K562 (cell line): ENCODE measurements around the gene STX3. TPM values are rescaled to one million over a fixed set of nuclear protein-coding genes. Genes with fewer than 3 reads are reported as not detected.

Experiments used
- ATAC-seq: fragments of 200-7000 bp; cut with Tn5 transposase; 3 replicates; pipeline ENCODE4 v1.9.1; 2020; ENCODE audit warnings: moderate library complexity
- BruUV-seq: library from RNA; stranded (reverse); fragments of 400-500 nt; replicated peaks from 2 replicates; lab custom pipeline; 2021; lab: Mats Ljungman, UMichigan
- CTCF ChIA-PET: fragments of 300-600 bp; formaldehyde crosslinking; extraction: SDS; loops from one replicate; lab custom pipeline; 2021; ENCODE audit warnings: low intra/inter-chr PET ratio; lab: Yijun Ruan, JAX
- POLR2A ChIA-PET: fragments of 300-600, 350-650 bp; sonication (Branson Sonifier 250); formaldehyde crosslinking; extraction: SDS; loops from one replicate; lab custom pipeline; 2021; ENCODE audit warnings: antibody characterized with exemption, inconsistent platforms; lab: Yijun Ruan, JAX
- DNase-seq, 4 experiments: peaks; one replicate each; pipeline versions ENCODE4 v3.0.0 to v3.0.0-alpha.2; 2011 to 2018; ENCODE audit warnings: low spot score in 3 of 4, mixed read lengths in 3 of 4; ENCODE audit errors: extremely low read depth in 1 of 4
- FAIRE-seq: peaks from 2 replicates; lab custom pipeline; 2011; peaks lifted over from hg19 to GRCh38; lab: Jason Lieb, UNC
- H2AFZ ChIP-seq: 2 replicates; pipeline ENCODE4 v1.6.0; 2011; ENCODE audit warnings: low read depth, low read length, control low read depth, inconsistent platforms
- H3K27ac ChIP-seq: fragments of 200-600 bp; 3 replicates; pipeline ENCODE4 v1.8.0; 2011; ENCODE audit warnings: low read depth, mild to moderate bottlenecking, control low read depth, inconsistent platforms, low read length, moderate library complexity, mixed read lengths; ENCODE audit errors: extremely low read depth
- H3K27me3 ChIP-seq, 2 experiments: fragments of 300-600 bp in 1 of 2; 2 replicates in 1 of 2; 3 replicates in 1 of 2; pipeline versions ENCODE4 v1.6.0 to v1.8.0; 2011; ENCODE audit warnings: inconsistent platforms in 2 of 2, low read length in 2 of 2, mild to moderate bottlenecking in 1 of 2, mixed read lengths in 1 of 2, moderate library complexity in 1 of 2; ENCODE audit not compliant: control insufficient read depth in 2 of 2, insufficient read depth in 2 of 2
- H3K36me3 ChIP-seq: fragments of 300-600 bp; 3 replicates; pipeline ENCODE4 v1.8.0; 2011; ENCODE audit warnings: mild to moderate bottlenecking, low read length, inconsistent platforms; ENCODE audit not compliant: control insufficient read depth, insufficient read depth
- H3K4me1 ChIP-seq, 2 experiments: fragments of 200-600 bp in 1 of 2; replicated peaks in 1 of 2; 2 replicates in 1 of 2; 3 replicates in 1 of 2; pipeline versions ENCODE4 v1.5.1 to v1.8.0; 2011; ENCODE audit warnings: inconsistent platforms in 2 of 2, low read length in 2 of 2, mild to moderate bottlenecking in 1 of 2, mixed read lengths in 1 of 2, moderate library complexity in 1 of 2; ENCODE audit not compliant: control insufficient read depth in 2 of 2, insufficient read depth in 2 of 2
- H3K4me2 ChIP-seq: 2 replicates; pipeline ENCODE4 v1.6.1; 2011; ENCODE audit warnings: low read length, control low read depth, inconsistent platforms, mixed read lengths; ENCODE audit not compliant: insufficient read depth
- H3K4me3 ChIP-seq: fragments of 200-600 bp; sonication (generic), shearing (Covaris generic); 2 replicates; pipeline ENCODE4 v1.5.1; 2016; ENCODE audit warnings: control low read depth, inconsistent platforms
- H3K79me2 ChIP-seq: fragments of 200-600 bp; 3 replicates; pipeline ENCODE4 v1.8.0; 2011; ENCODE audit warnings: low read length, inconsistent platforms; ENCODE audit not compliant: control insufficient read depth, insufficient read depth
- H3K9ac ChIP-seq, 2 experiments: 2 replicates each; pipeline versions ENCODE4 v1.6.0 to v1.6.1; 2011; ENCODE audit warnings: low read depth in 2 of 2, low read length in 2 of 2, control low read depth in 1 of 2, inconsistent platforms in 1 of 2, mild to moderate bottlenecking in 1 of 2, mixed read lengths in 1 of 2; ENCODE audit not compliant: insufficient read depth in 1 of 2
- H3K9me1 ChIP-seq: one replicate; pipeline ENCODE4 v1.6.0; 2011; ENCODE audit warnings: inconsistent platforms, mild to moderate bottlenecking, low read length, moderate library complexity; ENCODE audit not compliant: control insufficient read depth, insufficient read depth
- H3K9me3 ChIP-seq: replicated peaks from 2 replicates; pipeline ENCODE4 v1.5.1; 2011; ENCODE audit warnings: low read depth, low read length, inconsistent platforms; ENCODE audit not compliant: control insufficient read depth, insufficient read depth
- H4K20me1 ChIP-seq: replicated peaks from 2 replicates; pipeline ENCODE4 v1.6.1; 2011; ENCODE audit warnings: low read length, inconsistent platforms, mixed read lengths; ENCODE audit not compliant: control insufficient read depth, insufficient read depth
- ATF3 ChIP-seq, 2 experiments: fragments of 450-650 bp in 1 of 2; sonication (generic) in 1 of 2; formaldehyde crosslinking in 1 of 2; IDR thresholded peaks in 1 of 2; conservative IDR thresholded peaks in 1 of 2; 2 replicates each; pipeline versions ENCODE4 v1.6.1 to v1.8.1; 2016 to 2023; ENCODE audit warnings: mild to moderate bottlenecking in 2 of 2, moderate library complexity in 2 of 2, inconsistent platforms in 1 of 2, missing genetic modification reagents in 1 of 2
- BRD9 ChIP-seq: fragments of 450-650 bp; IDR thresholded peaks from 2 replicates; pipeline ENCODE4 v1.6.1; 2018; ENCODE audit warnings: low read depth; ENCODE audit not compliant: partially characterized antibody
- HMG20A ChIP-seq: fragments of 450-650 bp; formaldehyde crosslinking; conservative IDR thresholded peaks from 2 replicates; pipeline ENCODE4 v1.4.0; 2020; ENCODE audit warnings: mild to moderate bottlenecking, mixed read lengths
- KDM1A ChIP-seq, 2 experiments: fragments of 450-650 bp; IDR thresholded peaks; 2 replicates each; pipeline ENCODE4 v1.6.1; 2016; ENCODE audit warnings: mild to moderate bottlenecking in 2 of 2
- NELFE ChIP-seq: IDR thresholded peaks from 2 replicates; pipeline ENCODE4 v1.6.1; 2011; ENCODE audit warnings: mild to moderate bottlenecking; ENCODE audit not compliant: insufficient read depth, insufficient read length
- NFE2L1 ChIP-seq: fragments of 450-650 bp; IDR thresholded peaks from 2 replicates; pipeline ENCODE4 v1.6.1; 2016; ENCODE audit warnings: missing genetic modification characterization, low read depth, mild to moderate bottlenecking, missing compliant biosample characterization, moderate library complexity, borderline replicate concordance
- NFXL1 ChIP-seq: fragments of 450-650 bp; formaldehyde crosslinking; IDR thresholded peaks from 2 replicates; pipeline ENCODE4 v1.4.0; 2021; ENCODE audit warnings: mild to moderate bottlenecking
- SREBF2 ChIP-seq: sonication (generic); formaldehyde crosslinking; IDR thresholded peaks from 2 replicates; pipeline ENCODE4 v1.4.0; 2020; ENCODE audit warnings: mild to moderate bottlenecking, missing genetic modification reagents
- SRSF1 ChIP-seq: fragments of 200-400 bp; formaldehyde crosslinking; IDR thresholded peaks from 2 replicates; pipeline ENCODE4 v1.6.1; 2017; ENCODE audit warnings: mild to moderate bottlenecking, low read depth, low read length, moderate library complexity
- TCF7L2 ChIP-seq: fragments of 150-350 bp; IDR thresholded peaks from 2 replicates; pipeline ENCODE4 v1.6.1; 2016; ENCODE audit warnings: low read depth, mild to moderate bottlenecking, low read length, moderate library complexity
- XRCC5 ChIP-seq: fragments of 200-400 bp; formaldehyde crosslinking; IDR thresholded peaks from 2 replicates; pipeline ENCODE4 v1.6.1; 2017; ENCODE audit warnings: low read depth, mild to moderate bottlenecking, low read length
- ZBTB17 ChIP-seq: fragments of 450-650 bp; formaldehyde crosslinking; IDR thresholded peaks from 2 replicates; pipeline ENCODE4 v1.4.0; 2020; ENCODE audit warnings: mild to moderate bottlenecking
- ZNF589 ChIP-seq: fragments of 200-800 bp; sonication (Bioruptor generic); IDR thresholded peaks from 2 replicates; pipeline ENCODE4 v1.6.1; 2016; ENCODE audit warnings: low read depth, missing genetic modification characterization, missing compliant biosample characterization
- WGBS: fragments of 100-300 bp; shearing (Covaris generic); methylation state at CpG from one replicate; pipeline ENCODE4 v1.1.6; 2016; ENCODE audit warnings: low coverage, mixed read lengths; ENCODE audit not compliant: insufficient coverage; ENCODE audit errors: missing lambda C conversion rate; 5-methylcytosine and 5-hydroxymethylcytosine counted together
- in situ Hi-C: fragments of 300-500 bp; cut with MboI; formaldehyde crosslinking; loops from 4 replicates; pipeline ENCODE4 v1.15.0; 2018; ENCODE audit warnings: inconsistent platforms, mixed read lengths
- intact Hi-C: fragments of 100-400 bp; cut with micrococcal nuclease; formaldehyde crosslinking; loops from 2 replicates; pipeline ENCODE4 v1.14.2; 2022
- polyA plus RNA-seq, 8 experiments: library from polyadenylated mRNA; depleted of rRNA in 4 of 8; stranded (reverse) in 5 of 8; unstranded in 3 of 8; fragments of >200 nt; fragmentation: Nextera tagmentation in 2 of 8; fragmentation: Illumina TruSeq in 1 of 8; extraction: Ambion mirVana in 2 of 8; extraction: Trizol in 1 of 8; gene quantifications; 2 replicates each; pipeline versions ENCODE4 v1.2.1 to v1.2.3, GENCODE V29; 2011 to 2014; ENCODE audit warnings: inconsistent platforms in 1 of 8, missing spikeins in 1 of 8
- total RNA-seq, 7 experiments: library from RNA; depleted of rRNA in 6 of 7; stranded (reverse); fragments of >200 nt in 6 of 7; fragmentation: Illumina TruSeq in 2 of 7; extraction: Trizol in 2 of 7; gene quantifications; 2 replicates each; pipeline versions ENCODE4 v1.2.1 to v1.2.3, GENCODE V29; 2011 to 2021; ENCODE audit warnings: low replicate concordance in 1 of 7
- TF ChIP-seq, protein P1 (sequence below), 2 experiments: fragments of 450-650 bp; IDR thresholded peaks; 2 replicates each; pipeline ENCODE4 v1.6.1; 2016

The STX3 gene
- total and polyA plus RNA-seq, 9 of the 15 experiments (the other 6 are each of a cell fraction or from before 2014, with no cell fraction given) = 12.0 to 91.6 (median 48.7) TPM

DNA sequence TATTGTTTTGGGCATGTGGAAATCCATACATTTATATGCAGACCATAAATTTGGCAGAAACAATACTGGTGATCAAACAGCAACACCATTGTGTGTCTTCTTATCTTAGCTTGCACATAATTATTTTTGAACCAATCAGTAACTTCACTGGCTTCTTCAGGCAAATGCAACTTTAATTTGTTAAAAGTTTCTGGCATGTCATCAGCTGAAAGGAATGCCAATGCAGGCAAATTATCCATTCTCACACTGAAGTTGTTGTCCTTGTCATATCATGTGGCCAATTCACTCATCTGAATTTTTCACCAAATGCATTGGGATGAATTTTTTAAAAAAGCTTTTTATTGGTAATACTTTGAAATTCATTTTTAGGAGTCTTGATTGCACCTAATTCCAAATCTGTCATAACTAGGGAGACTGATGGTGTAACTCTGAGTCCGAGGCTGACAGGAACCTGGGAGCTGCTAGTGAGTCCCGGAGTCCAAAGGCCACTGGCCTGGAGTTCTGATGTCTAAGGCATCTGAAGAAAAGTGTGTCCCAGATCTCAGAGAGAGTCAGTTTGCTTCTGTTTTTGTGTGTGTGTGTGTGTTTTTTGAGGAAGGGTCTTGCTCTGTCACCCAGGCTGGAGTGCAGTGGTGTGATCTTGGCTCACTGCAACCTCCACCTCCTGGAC is 24.1 kb upstream of the STX3 start:
- Histone ChIP-seq H4K20me1 (no peaks in the 10 kb centered on the region), H2AFZ (no peak overlapping the region), H3K4me1 (no peaks in the 10 kb centered on the region; a peak in 1 of 5 replicates), H3K27ac (no peak overlapping the region), H3K36me3 (no peaks in the 10 kb centered on the region), H3K4me3 (no peak overlapping the region), H3K9me1 (no peaks in the 10 kb centered on the region), H3K79me2 (no peaks in the 10 kb centered on the region), H3K9ac (no peak overlapping the region), H3K27me3 (no peaks in the 10 kb centered on the region), H3K9me3 (no peaks in the 10 kb centered on the region)
- no TSS peak for BruUV-seq
- FAIRE-seq = no peak
- ATAC-seq = no peak
- POLR2A ChIA-PET = interaction anchor here (0.6 to 1.5 kb wide), 3 partner anchors 24 to 1154 kb away, joined by 3 read pairs; partner anchors contain the start of gene STX3
- no peak for TF ChIP-seq NFXL1 (CRISPR knock-in tag)
- TF ChIP-seq NELFE = no peak
- no peak for TF ChIP-seq BRD9
- no peak for TF ChIP-seq ZNF589
- no peak for TF ChIP-seq XRCC5
- TF ChIP-seq, all 486 proteins: peak for 0
- WGBS = 56% methylated on average over 2 of the region's 2 CpGs
- DNase-seq = no peak
- intact Hi-C loops (no loop called here), in situ Hi-C loops (no loop called here)
- H3K4me2 ChIP-seq = no peak overlapping the region
- CTCF ChIA-PET = no interaction called here

- Histone ChIP-seq H3K9ac (no peak overlapping the region), H3K4me3 (no peak overlapping the region), H3K27ac (no peak overlapping the region), H2AFZ (no peak overlapping the region), H3K9me3 (no peaks in the 10 kb centered on the region), H3K4me2 (no peak overlapping the region), H3K9me1 (no peaks in the 10 kb centered on the region), H3K4me1 (peaks cover 0 to 4% of the 10 kb centered on the region in 2 experiments; a peak in 3 of 5 replicates), H3K79me2 (no peaks in the 10 kb centered on the region), H3K36me3 (no peaks in the 10 kb centered on the region), H4K20me1 (no peaks in the 10 kb centered on the region), H3K27me3 (no peaks in the 10 kb centered on the region)
- FAIRE-seq (no peak), ATAC-seq (no peak), DNase-seq (no peak)
- no TSS peak for BruUV-seq
- CTCF ChIA-PET = no interaction called here
- in situ Hi-C loops (no loop called here), intact Hi-C loops (no loop called here)
- POLR2A ChIA-PET = interaction anchor here (0.5 kb wide), 1 partner anchor 66 kb away, joined by 3 read pairs; no protein-coding TSS in a partner anchor
- 38% methylated on average over 2 of the region's 2 CpGs for WGBS
- TF ChIP-seq SREBF2 (CRISPR knock-in tag) (no peak), HMG20A (CRISPR knock-in tag) (no peak), KDM1A (IDR thresholded peaks at IDR 0.05) (no peak), ATF3 (IDR thresholded peaks at IDR 0.05) (no peak), ATF3 (CRISPR knock-in tag; conservative IDR thresholded peaks at IDR 0.05) (no peak), TCF7L2 (no peak), NFE2L1 (no peak), SRSF1 (no peak), ZBTB17 (CRISPR knock-in tag) (no peak)
- TF ChIP-seq, protein P1, sequence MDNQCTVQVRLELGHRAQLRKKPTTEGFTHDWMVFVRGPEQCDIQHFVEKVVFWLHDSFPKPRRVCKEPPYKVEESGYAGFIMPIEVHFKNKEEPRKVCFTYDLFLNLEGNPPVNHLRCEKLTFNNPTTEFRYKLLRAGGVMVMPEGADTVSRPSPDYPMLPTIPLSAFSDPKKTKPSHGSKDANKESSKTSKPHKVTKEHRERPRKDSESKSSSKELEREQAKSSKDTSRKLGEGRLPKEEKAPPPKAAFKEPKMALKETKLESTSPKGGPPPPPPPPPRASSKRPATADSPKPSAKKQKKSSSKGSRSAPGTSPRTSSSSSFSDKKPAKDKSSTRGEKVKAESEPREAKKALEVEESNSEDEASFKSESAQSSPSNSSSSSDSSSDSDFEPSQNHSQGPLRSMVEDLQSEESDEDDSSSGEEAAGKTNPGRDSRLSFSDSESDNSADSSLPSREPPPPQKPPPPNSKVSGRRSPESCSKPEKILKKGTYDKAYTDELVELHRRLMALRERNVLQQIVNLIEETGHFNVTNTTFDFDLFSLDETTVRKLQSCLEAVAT (IDR thresholded peaks at IDR 0.05) = no peak
These were observed 9.1 kb upstream of the STX3 start for GRCh38 chr11:59746111-59746510.
